Ectodermal cell (in vitro differentiated cells): ENCODE data around the gene LIN52.
"Not testable (repeated sequence)": the region's sequence is repeated elsewhere in the genome, so short reads cannot be mapped to it uniquely, and the experiment has no call there.

Experiments used
- H3K27ac ChIP-seq: 2 replicates; pipeline ENCODE4 v1.7.0; 2013; ENCODE audit warnings: mild to moderate bottlenecking, low read depth, low read length; ENCODE audit not compliant: insufficient read depth, poor library complexity, severe bottlenecking
- H3K27me3 ChIP-seq: 2 replicates; pipeline ENCODE4 v1.7.0; 2013; ENCODE audit warnings: mild to moderate bottlenecking, low read length; ENCODE audit not compliant: insufficient read depth, control insufficient read depth, poor library complexity, severe bottlenecking
- H3K36me3 ChIP-seq: one replicate; pipeline ENCODE4 v1.7.0; 2013; ENCODE audit warnings: low read length; ENCODE audit not compliant: control insufficient read depth, insufficient read depth
- H3K4me1 ChIP-seq: one replicate; pipeline ENCODE4 v1.7.0; 2013; ENCODE audit warnings: low read length; ENCODE audit not compliant: control insufficient read depth, insufficient read depth
- H3K4me3 ChIP-seq: 2 replicates; pipeline ENCODE4 v1.7.0; 2013; ENCODE audit warnings: low read depth, low read length, control low read depth; ENCODE audit not compliant: insufficient read depth
- H3K9me3 ChIP-seq: 2 replicates; pipeline ENCODE4 v1.7.0; 2013; ENCODE audit warnings: mild to moderate bottlenecking, low read length, moderate library complexity; ENCODE audit not compliant: control insufficient read depth
- WGBS, 2 experiments: methylation state at CpG; one replicate each; pipeline ENCODE4 v1.1.7; 2013; ENCODE audit warnings: missing lambda C conversion rate in 2 of 2; 5-methylcytosine and 5-hydroxymethylcytosine counted together

LIN52 gene

GRCh38 chr14:74105381-74105780 lies 20.6 kb downstream of the LIN52 start:
- Histone ChIP-seq H3K9me3 (no peaks in the 10 kb centered on the region), H3K4me3 (no peak overlapping the region), H3K36me3 (no peaks in the 10 kb centered on the region), H3K4me1 (no peaks in the 10 kb centered on the region), H3K27ac (no peak overlapping the region), H3K27me3 (no peaks in the 10 kb centered on the region)
- WGBS, 2 experiments: 91% methylated on average over 2 of the region's 2 CpGs; no CpG with 5 or more reads in 1 of the 2 experiments

DNA sequence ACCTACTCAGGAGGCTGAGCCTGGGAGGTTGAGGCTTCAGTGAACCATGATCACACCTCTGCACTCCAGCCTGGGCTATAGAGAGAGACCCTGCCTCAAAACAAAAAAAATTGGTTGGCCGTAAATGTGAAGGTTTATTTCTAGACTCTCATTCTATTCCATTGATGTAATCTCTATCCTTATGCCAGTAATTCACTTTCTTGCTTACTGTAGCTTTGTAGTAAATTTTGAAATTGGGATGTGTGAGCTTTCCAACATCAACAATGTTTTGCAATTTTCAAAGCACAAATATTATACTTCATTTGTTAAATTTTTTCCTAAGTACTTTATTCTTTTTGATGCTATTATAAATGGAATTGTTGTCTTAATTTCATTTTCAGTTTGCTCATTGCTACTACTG lies 24.6 kb downstream of the LIN52 start:
- Histone ChIP-seq H3K27me3 (no peaks in the 10 kb centered on the region), H3K27ac (no peak overlapping the region), H3K9me3 (no peaks in the 10 kb centered on the region), H3K36me3 (no peaks in the 10 kb centered on the region), H3K4me3 (no peak overlapping the region), H3K4me1 (no peaks in the 10 kb centered on the region)
- 88 to 100% methylated on average over 1 of the region's 1 CpG for WGBS, 2 experiments

DNA sequence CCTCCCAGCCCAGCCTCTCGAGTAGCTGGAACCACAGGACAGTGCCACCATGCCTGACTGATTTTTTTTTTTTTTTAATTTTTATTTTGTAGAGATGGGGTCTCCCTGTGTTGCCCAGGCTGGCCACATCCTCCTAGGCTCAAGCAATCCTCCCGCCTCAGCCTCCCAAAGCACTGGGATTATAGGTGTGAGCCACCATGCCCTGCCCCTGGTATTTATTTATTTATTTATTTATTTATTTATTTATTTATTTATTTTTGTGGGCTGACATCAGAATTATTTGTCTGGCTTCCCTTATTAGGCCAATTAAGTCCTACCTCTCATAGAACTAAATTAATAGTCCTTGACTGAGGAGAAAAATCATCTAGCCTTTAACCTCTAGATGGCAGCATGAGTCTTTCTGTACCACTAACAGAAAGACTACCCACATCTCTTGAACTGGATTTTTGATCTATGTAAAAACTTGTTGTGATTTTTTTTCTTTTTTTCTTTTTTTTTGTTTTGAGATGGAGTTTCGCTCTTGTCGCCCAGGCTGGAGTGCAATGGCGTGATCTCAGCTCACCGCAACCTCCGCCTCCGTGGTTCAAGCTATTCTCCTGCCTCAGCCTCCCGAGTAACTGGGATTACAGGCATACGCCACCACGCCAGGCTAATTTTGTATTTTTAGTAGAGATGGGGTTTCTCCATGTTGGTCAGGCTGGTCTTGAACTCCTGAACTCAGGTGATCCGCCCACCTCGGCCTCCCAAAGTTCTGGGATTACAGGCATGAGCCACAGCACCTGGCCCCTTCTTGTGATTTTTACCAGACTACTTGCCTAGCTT lies 26.9 kb downstream of the LIN52 start:
- WGBS, 2 experiments: 94% methylated on average over 12 to 13 of the region's 13 CpGs
- not testable (repeated sequence) for H3K9me3 ChIP-seq, H3K36me3 ChIP-seq, H3K4me1 ChIP-seq, H3K4me3 ChIP-seq, H3K27ac ChIP-seq, H3K27me3 ChIP-seq

GRCh38 chr14:74125487-74125886 lies 40.7 kb downstream of the LIN52 start:
- not testable (repeated sequence) for H3K27me3 ChIP-seq, H3K9me3 ChIP-seq, H3K4me3 ChIP-seq, H3K36me3 ChIP-seq, H3K27ac ChIP-seq, H3K4me1 ChIP-seq
- WGBS, 2 experiments: 89 to 94% methylated on average over 3 of the region's 5 CpGs

DNA sequence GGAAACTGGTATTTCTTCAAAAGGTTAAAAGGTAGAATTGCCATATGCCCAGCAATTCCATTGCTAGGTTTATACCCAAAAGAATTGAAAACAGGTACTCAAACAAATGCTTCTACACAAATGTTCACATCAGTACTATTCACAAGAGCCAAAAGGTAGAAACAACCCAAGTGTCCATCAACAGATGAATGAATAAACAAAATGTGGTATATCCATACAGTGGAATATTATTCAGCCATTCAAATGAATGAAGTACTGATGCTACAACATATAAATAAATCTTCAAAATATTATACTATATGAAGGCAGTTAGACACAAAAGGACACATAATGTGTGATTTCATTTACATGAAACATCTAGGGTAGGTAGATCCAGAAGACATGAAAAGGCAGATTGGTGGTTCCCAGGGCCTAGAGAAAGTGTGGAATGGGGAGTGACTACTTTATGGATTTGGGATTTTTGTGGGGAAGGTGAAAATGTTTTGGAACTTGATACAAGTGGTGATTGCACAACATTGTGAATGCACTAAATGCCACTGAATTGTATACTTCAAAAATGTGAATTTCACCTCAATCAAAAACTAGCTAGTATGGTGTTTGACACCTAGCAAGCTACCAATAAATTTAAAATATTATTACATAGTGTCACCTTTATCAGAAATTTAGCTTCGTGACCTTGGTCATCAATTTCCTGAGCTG lies 41.7 kb downstream of the LIN52 start:
- H3K9me3 ChIP-seq: no peaks in the 10 kb centered on the region
- H3K36me3 ChIP-seq: no peaks in the 10 kb centered on the region
- no CpG with 5 or more reads among the region's 1 CpG for WGBS, 2 experiments
- no peaks in the 10 kb centered on the region for H3K27me3 ChIP-seq
- no peaks in the 10 kb centered on the region for H3K4me1 ChIP-seq
- H3K27ac ChIP-seq: no peak overlapping the region
- no peak overlapping the region for H3K4me3 ChIP-seq

GRCh38 chr14:74127634-74128033 lies 42.9 kb downstream of the LIN52 start:
- WGBS, 2 experiments: 97 to 100% methylated on average over 1 of the region's 1 CpG
- no peak overlapping the region for H3K4me3 ChIP-seq
- no peak overlapping the region for H3K27ac ChIP-seq
- H3K9me3 ChIP-seq: no peaks in the 10 kb centered on the region
- H3K27me3 ChIP-seq: no peaks in the 10 kb centered on the region
- H3K4me1 ChIP-seq: no peaks in the 10 kb centered on the region
- H3K36me3 ChIP-seq: no peaks in the 10 kb centered on the region

DNA sequence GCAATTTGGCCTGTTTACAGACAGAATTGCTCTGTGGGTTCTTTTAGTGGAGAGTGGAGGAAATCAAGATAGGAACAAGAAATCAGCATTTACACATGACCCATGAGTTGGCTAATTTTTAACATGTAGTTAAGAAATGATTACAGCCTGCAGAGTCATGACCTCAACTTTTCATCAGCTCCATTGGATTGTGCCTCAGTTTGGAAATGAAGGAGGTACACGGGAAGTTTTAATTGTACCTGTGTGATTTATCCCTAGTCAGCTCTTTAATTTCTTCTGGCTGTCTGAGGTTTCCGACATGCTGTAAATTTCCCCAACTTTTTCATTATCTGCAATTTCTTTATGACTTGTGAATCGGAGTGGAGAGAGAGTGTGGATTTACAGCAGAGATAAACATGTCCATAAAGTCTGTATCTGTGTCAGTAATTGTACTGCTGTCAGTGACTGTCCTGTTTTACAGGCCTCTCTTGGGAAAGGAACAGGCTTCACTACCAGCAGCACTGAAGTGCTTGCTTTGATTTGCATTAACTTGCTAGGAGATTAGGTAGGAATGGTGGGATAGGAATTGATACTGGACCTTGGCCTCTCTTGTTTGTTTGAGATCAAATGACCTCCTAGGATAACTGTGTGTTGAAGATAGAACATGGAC lies 49.2 kb downstream of the LIN52 start:
- Histone ChIP-seq H3K4me1 (no peaks in the 10 kb centered on the region), H3K9me3 (no peaks in the 10 kb centered on the region), H3K27me3 (no peaks in the 10 kb centered on the region), H3K36me3 (no peaks in the 10 kb centered on the region), H3K4me3 (no peak overlapping the region), H3K27ac (no peak overlapping the region)
- WGBS, 2 experiments: 92 to 93% methylated on average over 2 to 3 of the region's 3 CpGs

- Histone ChIP-seq H3K27me3 (no peaks in the 10 kb centered on the region), H3K4me1 (no peaks in the 10 kb centered on the region), H3K9me3 (no peaks in the 10 kb centered on the region), H3K36me3 (no peaks in the 10 kb centered on the region), H3K27ac (no peak overlapping the region), H3K4me3 (no peak overlapping the region)
Observed at GRCh38 chr14:74134484-74134883, 49.7 kb downstream of the LIN52 start.

DNA sequence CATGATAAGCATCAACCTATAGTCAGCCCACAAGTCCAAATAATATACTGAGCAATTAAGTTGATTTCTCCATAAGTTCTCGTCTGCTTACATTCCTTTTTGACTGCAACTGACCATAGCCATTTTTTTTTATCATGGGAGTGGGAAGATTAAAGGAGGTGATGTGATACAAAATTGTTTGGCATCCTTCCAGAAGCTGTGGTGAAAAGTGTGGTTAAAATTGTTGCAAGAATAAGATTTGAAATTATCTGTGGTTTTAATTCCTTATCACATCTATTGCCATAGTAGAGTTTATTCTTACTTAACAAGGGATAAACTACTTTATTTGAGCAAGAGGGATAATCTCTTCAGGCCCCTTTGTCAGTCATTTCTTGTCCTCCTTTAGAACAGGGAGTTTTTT lies 50.7 kb downstream of the LIN52 start:
- H3K9me3 ChIP-seq: no peaks in the 10 kb centered on the region
- no peak overlapping the region for H3K4me3 ChIP-seq
- no peaks in the 10 kb centered on the region for H3K27me3 ChIP-seq
- H3K4me1 ChIP-seq: peaks cover 4% of the 10 kb centered on the region
- no peak overlapping the region for H3K27ac ChIP-seq
- WGBS, 2 experiments: 85% methylated on average over 1 of the region's 1 CpG; no CpG with 5 or more reads in 1 of the 2 experiments
- no peaks in the 10 kb centered on the region for H3K36me3 ChIP-seq

DNA sequence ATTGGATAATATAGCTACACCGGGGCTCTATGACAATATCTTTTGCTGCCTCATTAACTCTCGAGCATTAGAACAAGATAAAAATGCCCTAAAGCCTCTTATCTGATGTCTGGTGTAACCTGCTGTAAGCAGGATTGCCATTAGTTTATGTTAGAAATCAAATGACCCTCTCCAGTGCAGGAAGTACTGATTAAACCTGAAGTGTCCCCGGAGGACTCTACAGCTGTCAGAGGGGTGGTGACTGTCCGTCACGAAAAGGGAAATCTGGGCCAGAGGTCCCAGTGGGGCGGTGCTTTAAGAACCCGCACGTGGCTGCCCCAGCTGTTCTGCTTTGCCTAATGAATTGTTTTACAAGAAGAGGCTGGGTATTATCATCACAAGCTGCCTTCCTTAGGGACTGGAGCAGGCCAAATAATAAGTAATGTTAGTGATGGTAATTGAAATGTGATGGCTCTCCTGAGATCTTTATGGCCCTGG lies 55.7 kb downstream of the LIN52 start:
- WGBS, 2 experiments: 53 to 55% methylated on average over 8 of the region's 8 CpGs
- H3K36me3 ChIP-seq: no peaks in the 10 kb centered on the region
- H3K4me3 ChIP-seq: no peak overlapping the region
- H3K27ac ChIP-seq: no peak overlapping the region
- no peaks in the 10 kb centered on the region for H3K9me3 ChIP-seq
- no peaks in the 10 kb centered on the region for H3K27me3 ChIP-seq
- H3K4me1 ChIP-seq: peaks cover 16% of the 10 kb centered on the region
